ENCODE data around the gene CCSER1. TPM values are rescaled to one million over a fixed set of nuclear protein-coding genes. Genes with fewer than 3 reads are reported as not detected.

Gene CCSER1
- total and polyA plus RNA-seq, 2 experiments from 2014 or later = 2.9 to 3.4 TPM

- TF ChIP-seq ZNF462 (CRISPR knock-in tag; IDR thresholded peaks at IDR 0.05) = no peak
- no peak for TF ChIP-seq NANOG (IDR thresholded peaks at IDR 0.05; ENCODE audit: borderline replicate concordance)
- TF ChIP-seq POLR2AphosphoS5 (IDR thresholded peaks at IDR 0.05; ENCODE audit: low read depth) = no peak
- no peak for TF ChIP-seq STAT1 (IDR thresholded peaks at IDR 0.05; ENCODE audit: unreplicated experiment)
- TF ChIP-seq ETS1 (IDR thresholded peaks at IDR 0.05) = no peak
- TF ChIP-seq ZNF331 (CRISPR knock-in tag; IDR thresholded peaks at IDR 0.05; ENCODE audit: low read depth) = no peak
- no peak for TF ChIP-seq REST (IDR thresholded peaks at IDR 0.05; ENCODE audit: unreplicated experiment)
- no peak for TF ChIP-seq EZH2phosphoT487 (IDR thresholded peaks at IDR 0.05; ENCODE audit: unreplicated experiment)
- TF ChIP-seq CREB1 (CRISPR knock-in tag; IDR thresholded peaks at IDR 0.05; ENCODE audit: low read depth) = no peak
These were observed 1192.5 kb downstream of the CCSER1 start (continued) for GRCh38 chr4:91319556-91320268.
